K562 (cell line): ENCODE measurements around the gene EYA3. TPM values are rescaled to one million over a fixed set of nuclear protein-coding genes. Genes with fewer than 3 reads are reported as not detected.

ENCODE experiments used
- ARHGAP35 ChIP-seq: fragments of 450-650 bp; IDR thresholded peaks from 2 replicates; pipeline ENCODE4 v1.6.1; 2018; ENCODE audit not compliant: partially characterized antibody
- BRD9 ChIP-seq: fragments of 450-650 bp; IDR thresholded peaks from 2 replicates; pipeline ENCODE4 v1.6.1; 2018; ENCODE audit warnings: low read depth; ENCODE audit not compliant: partially characterized antibody
- DACH1 ChIP-seq: fragments of 450-650 bp; IDR thresholded peaks from 2 replicates; pipeline ENCODE4 v1.6.1; 2018; ENCODE audit not compliant: partially characterized antibody
- E2F6 ChIP-seq, 2 experiments: IDR thresholded peaks; 2 replicates each; pipeline ENCODE4 v1.6.1; 2011; ENCODE audit warnings: borderline replicate concordance in 1 of 2, control low read depth in 1 of 2, low read depth in 1 of 2, low read length in 1 of 2, mild to moderate bottlenecking in 1 of 2, mixed read lengths in 1 of 2, moderate library complexity in 1 of 2; ENCODE audit not compliant: insufficient read depth in 1 of 2, insufficient read length in 1 of 2, poor library complexity in 1 of 2, severe bottlenecking in 1 of 2; ENCODE audit errors: extremely low read depth in 1 of 2
- ELF4 ChIP-seq: fragments of 450-650 bp; formaldehyde crosslinking; IDR thresholded peaks from 2 replicates; pipeline ENCODE4 v1.4.0; 2022; ENCODE audit warnings: missing genetic modification characterization
- HDAC2 ChIP-seq: fragments of 450-650 bp; IDR thresholded peaks from 2 replicates; pipeline ENCODE4 v1.6.1; 2016; ENCODE audit warnings: mild to moderate bottlenecking
- HDAC3 ChIP-seq: fragments of 450-650 bp; IDR thresholded peaks from 2 replicates; pipeline ENCODE4 v1.6.1; 2018; ENCODE audit warnings: borderline replicate concordance, mild to moderate bottlenecking, moderate library complexity; ENCODE audit not compliant: partially characterized antibody
- KDM4B ChIP-seq, 2 experiments: fragments of 450-650 bp in 1 of 2; sonication (generic) in 1 of 2; IDR thresholded peaks; 2 replicates each; pipeline ENCODE4 v1.6.1; 2016 to 2017; ENCODE audit warnings: borderline replicate concordance in 2 of 2, antibody characterized with exemption in 1 of 2, low read depth in 1 of 2, mild to moderate bottlenecking in 1 of 2
- MTA3 ChIP-seq: fragments of 450-650 bp; formaldehyde crosslinking; IDR thresholded peaks from 2 replicates; pipeline ENCODE4 v1.6.1; 2017; ENCODE audit warnings: mild to moderate bottlenecking, borderline replicate concordance
- NBN ChIP-seq: fragments of 450-650 bp; IDR thresholded peaks from 2 replicates; pipeline ENCODE4 v1.6.1; 2016; ENCODE audit warnings: low read depth, mild to moderate bottlenecking
- PREB ChIP-seq: sonication (generic); formaldehyde crosslinking; IDR thresholded peaks from 2 replicates; pipeline ENCODE4 v1.8.1; 2023; ENCODE audit warnings: mild to moderate bottlenecking, missing genetic modification reagents
- PTBP1 ChIP-seq: fragments of 200-400 bp; formaldehyde crosslinking; IDR thresholded peaks from 2 replicates; pipeline ENCODE4 v1.6.1; 2017; ENCODE audit warnings: low read depth, low read length
- RBM25 ChIP-seq: fragments of 200-400 bp; formaldehyde crosslinking; IDR thresholded peaks from 2 replicates; pipeline ENCODE4 v1.6.1; 2018; ENCODE audit warnings: low read length, low read depth, moderate library complexity; ENCODE audit not compliant: severe bottlenecking
- SIN3B ChIP-seq: fragments of 450-650 bp; IDR thresholded peaks from 2 replicates; pipeline ENCODE4 v1.6.1; 2017; ENCODE audit warnings: low read depth, mild to moderate bottlenecking, moderate library complexity
- SNRNP70 ChIP-seq: fragments of 200-400 bp; formaldehyde crosslinking; optimal IDR thresholded peaks from 2 replicates; pipeline ENCODE3; 2017; ENCODE audit warnings: low read depth, low read length
- TBL1XR1 ChIP-seq, 2 experiments: IDR thresholded peaks; 2 replicates each; pipeline ENCODE4 v1.6.1; 2012; ENCODE audit warnings: improper control_type of control experiment in 2 of 2, low read length in 2 of 2, mild to moderate bottlenecking in 1 of 2
- TCFL5 ChIP-seq: fragments of 250-450 bp; sonication (Bioruptor Pico); conservative IDR thresholded peaks from 2 replicates; pipeline ENCODE4 v1.6.1; 2021; ENCODE audit warnings: mild to moderate bottlenecking, moderate library complexity, matching md5 sums
- TEAD2 ChIP-seq: fragments of 450-650 bp; IDR thresholded peaks from 2 replicates; pipeline ENCODE4 v1.6.1; 2016; ENCODE audit warnings: missing genetic modification characterization, control low read depth, missing compliant biosample characterization
- TFAM ChIP-seq: fragments of 250-450 bp; sonication (Bioruptor Pico); conservative IDR thresholded peaks from 2 replicates; pipeline ENCODE4 v1.5.0; 2021; ENCODE audit warnings: mild to moderate bottlenecking, moderate library complexity
- ZNF24 ChIP-seq: fragments of 450-650 bp; IDR thresholded peaks from 2 replicates; pipeline ENCODE4 v1.6.1; 2016
- ZNF384 ChIP-seq: IDR thresholded peaks from 2 replicates; pipeline ENCODE4 v1.6.1; 2012; ENCODE audit warnings: low read depth, low read length, improper control_type of control experiment
- ZNF41 ChIP-seq: fragments of 250-450 bp; sonication (Bioruptor Pico); conservative IDR thresholded peaks from 2 replicates; pipeline ENCODE4 v1.4.0; 2020; ENCODE audit warnings: mild to moderate bottlenecking
- ZNF75A ChIP-seq: fragments of 450-650 bp; formaldehyde crosslinking; IDR thresholded peaks from 2 replicates; pipeline ENCODE4 v1.4.0; 2020; ENCODE audit warnings: mild to moderate bottlenecking
- polyA plus RNA-seq, 8 experiments: library from polyadenylated mRNA; depleted of rRNA in 4 of 8; stranded (reverse) in 5 of 8; unstranded in 3 of 8; fragments of >200 nt; fragmentation: Nextera tagmentation in 2 of 8; fragmentation: Illumina TruSeq in 1 of 8; extraction: Ambion mirVana in 2 of 8; extraction: Trizol in 1 of 8; gene quantifications; 2 replicates each; pipeline versions ENCODE4 v1.2.1 to v1.2.3, GENCODE V29; 2011 to 2014; ENCODE audit warnings: inconsistent platforms in 1 of 8, missing spikeins in 1 of 8
- total RNA-seq, 7 experiments: library from RNA; depleted of rRNA in 6 of 7; stranded (reverse); fragments of >200 nt in 6 of 7; fragmentation: Illumina TruSeq in 2 of 7; extraction: Trizol in 2 of 7; gene quantifications; 2 replicates each; pipeline versions ENCODE4 v1.2.1 to v1.2.3, GENCODE V29; 2011 to 2021; ENCODE audit warnings: low replicate concordance in 1 of 7
- TF ChIP-seq, protein P1 (sequence below), 2 experiments: fragments of 450-650 bp in 1 of 2; sonication (generic) in 1 of 2; formaldehyde crosslinking in 1 of 2; IDR thresholded peaks in 1 of 2; conservative IDR thresholded peaks in 1 of 2; 2 replicates each; pipeline versions ENCODE4 v1.6.1 to v1.8.1; 2016 to 2023; ENCODE audit warnings: mild to moderate bottlenecking in 2 of 2, moderate library complexity in 2 of 2, inconsistent platforms in 1 of 2, missing genetic modification reagents in 1 of 2
- TF ChIP-seq, protein P2 (sequence below), 2 experiments: fragments of 250-450 bp in 1 of 2; fragments of 450-650 bp in 1 of 2; sonication (Bioruptor Pico) in 1 of 2; IDR thresholded peaks; 2 replicates each; pipeline versions ENCODE4 v1.6.1 to v1.8.0; 2016 to 2021; ENCODE audit warnings: mild to moderate bottlenecking in 2 of 2, moderate library complexity in 2 of 2, missing compliant biosample characterization in 1 of 2, missing genetic modification characterization in 1 of 2

EYA3 gene
- total and polyA plus RNA-seq, 9 of the 15 experiments (the other 6 are each of a cell fraction or from before 2014, with no cell fraction given) = 21.7 to 64.0 (median 43.6) TPM

GRCh38 chr1:28091043-28091781 is 2.8 kb upstream of the EYA3 start (continued):
- TF ChIP-seq, protein P1, sequence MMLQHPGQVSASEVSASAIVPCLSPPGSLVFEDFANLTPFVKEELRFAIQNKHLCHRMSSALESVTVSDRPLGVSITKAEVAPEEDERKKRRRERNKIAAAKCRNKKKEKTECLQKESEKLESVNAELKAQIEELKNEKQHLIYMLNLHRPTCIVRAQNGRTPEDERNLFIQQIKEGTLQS (IDR thresholded peaks at IDR 0.05) = peak; percentile 50; the same call in 1 of the 2 replicates
- TF ChIP-seq, protein P1 (CRISPR knock-in tag; conservative IDR thresholded peaks at IDR 0.05) = 0 out of 2 replicates have a peak, but pooled peaks have one; percentile 26
- no peak for TF ChIP-seq TCFL5 (CRISPR knock-in tag)
- no peak for TF ChIP-seq ZNF75A (CRISPR knock-in tag)
- TF ChIP-seq ARHGAP35 = no peak
- no peak for TF ChIP-seq SNRNP70
- no peak; the same call in 1 of the 2 replicates for TF ChIP-seq ZNF384
- TF ChIP-seq PTBP1 = no peak
- TF ChIP-seq SIN3B = no peak
- peak; percentile 23; the same call in 1 of the 2 replicates for TF ChIP-seq ZNF24
- TF ChIP-seq, protein P2, sequence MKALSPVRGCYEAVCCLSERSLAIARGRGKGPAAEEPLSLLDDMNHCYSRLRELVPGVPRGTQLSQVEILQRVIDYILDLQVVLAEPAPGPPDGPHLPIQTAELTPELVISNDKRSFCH (CRISPR knock-in tag; IDR thresholded peaks at IDR 0.05) = no peak
- TF ChIP-seq, protein P2 (tag; IDR thresholded peaks at IDR 0.05) = no peak
- TF ChIP-seq ZNF41 = no peak
- no peak for TF ChIP-seq RBM25
- TF ChIP-seq E2F6 (IDR thresholded peaks at IDR 0.05; ENCODE audit: borderline replicate concordance in 1 of 2, extremely low read depth in 1 of 2, insufficient read depth in 1 of 2, insufficient read length in 1 of 2, low read depth in 1 of 2, low read length in 1 of 2, poor library complexity in 1 of 2, severe bottlenecking in 1 of 2) = no peak
- TF ChIP-seq NBN = 0 out of 2 replicates have a peak, but pooled peaks have one; percentile 37
- TF ChIP-seq DACH1 = no peak
- TF ChIP-seq PREB (CRISPR knock-in tag) = no peak
- TF ChIP-seq TEAD2 = peak; percentile 22; the same call in 1 of the 2 replicates
- no peak for TF ChIP-seq TFAM (CRISPR knock-in tag)
- no peak for TF ChIP-seq KDM4B (IDR thresholded peaks at IDR 0.05; ENCODE audit: borderline replicate concordance in 2 of 2, low read depth in 1 of 2)
- TF ChIP-seq HDAC3 = peak; percentile 38
- no peak for TF ChIP-seq ELF4 (CRISPR knock-in tag)
- no peak; a peak in 1 of 4 replicates for TF ChIP-seq TBL1XR1 (IDR thresholded peaks at IDR 0.05; ENCODE audit: low read length in 2 of 2)
- no peak for TF ChIP-seq HDAC2
- 0 out of 2 replicates have a peak, but pooled peaks have one; percentile 41 for TF ChIP-seq MTA3
- TF ChIP-seq BRD9 = peak; percentile 64
